ENCODE data around the gene ICOS. TPM values are rescaled to one million over a fixed set of nuclear protein-coding genes. Genes with fewer than 3 reads are reported as not detected.

The ICOS gene
- total RNA-seq, 1 experiment from 2014 or later: 0.18 TPM

GRCh38 chr2:203897544-203897943, 39.0 kb upstream of the ICOS start:
- ChIA-PET POLR2A (interaction anchor here (0.5 to 0.6 kb wide), 2 partner anchors 12 to 523 kb away, joined by 3 read pairs; no protein-coding TSS in a partner anchor), CTCF (no interaction called here)
- in situ Hi-C loops (cut with HindIII; ENCODE audit: low pct_unique_long_range_greater_than_20kb, low sequenced_read_pairs): no loop called here

GRCh38 chr2:203898657-203899056, 37.9 kb upstream of the ICOS start:
- intact Hi-C loops (cut with micrococcal nuclease; ENCODE audit: unreplicated experiment) (no loop called here), in situ Hi-C loops (cut with HindIII; ENCODE audit: low pct_unique_long_range_greater_than_20kb, low sequenced_read_pairs) (no loop called here)
- Histone ChIP-seq H3K36me3 (ENCODE audit: control insufficient read depth, insufficient read depth, low read length) (no peaks in the 10 kb centered on the region), H3K27me3 (ENCODE audit: control insufficient read depth, insufficient read depth, low read length) (no peaks in the 10 kb centered on the region), H3K4me3 (ENCODE audit: low read depth in 2 of 2, low read length in 2 of 2) (no peak overlapping the region), H3K4me1 (ENCODE audit: control insufficient read depth, insufficient read depth, low read length) (no peaks in the 10 kb centered on the region), H3K9me3 (ENCODE audit: control insufficient read depth, insufficient read depth, low read depth, low read length) (no peaks in the 10 kb centered on the region), H3K27ac (ENCODE audit: low read length) (no peak overlapping the region)
- no TSS peak for BruUV-seq (replicated peaks)
- no peak for ATAC-seq
- ChIA-PET CTCF (no interaction called here), POLR2A (no interaction called here)
- no peak for DNase-seq (ENCODE audit: low read depth, low spot score)
- TF ChIP-seq SIN3A (IDR thresholded peaks at IDR 0.05; ENCODE audit: borderline replicate concordance, insufficient read depth, low read depth, low read length) (no peak), TCF7L2 (IDR thresholded peaks at IDR 0.05; ENCODE audit: low read depth, low read length) (no peak), POLR2AphosphoS5 (IDR thresholded peaks at IDR 0.05; ENCODE audit: low read depth, low read length) (no peak), REST (IDR thresholded peaks at IDR 0.05; ENCODE audit: insufficient read depth in 1 of 2, low read depth in 2 of 2, low read length in 1 of 2) (no peak)

More at GRCh38 chr2:203897544-203897943, 39.0 kb upstream of the ICOS start:
- DNase-seq (ENCODE audit: low read depth, low spot score): no peak
- ATAC-seq: no peak
- Histone ChIP-seq H3K27me3 (ENCODE audit: control insufficient read depth, insufficient read depth, low read length) (no peaks in the 10 kb centered on the region), H3K36me3 (ENCODE audit: control insufficient read depth, insufficient read depth, low read length) (no peaks in the 10 kb centered on the region), H3K9me3 (ENCODE audit: control insufficient read depth, insufficient read depth, low read depth, low read length) (no peaks in the 10 kb centered on the region), H3K27ac (ENCODE audit: low read length) (no peak overlapping the region), H3K4me3 (ENCODE audit: low read depth in 2 of 2, low read length in 2 of 2) (no peak overlapping the region), H3K4me1 (ENCODE audit: control insufficient read depth, insufficient read depth, low read length) (no peaks in the 10 kb centered on the region)
- no peak for TF ChIP-seq SIN3A (IDR thresholded peaks at IDR 0.05; ENCODE audit: borderline replicate concordance, insufficient read depth, low read depth, low read length)
- no peak for TF ChIP-seq REST (IDR thresholded peaks at IDR 0.05; ENCODE audit: insufficient read depth in 1 of 2, low read depth in 2 of 2, low read length in 1 of 2)
- TF ChIP-seq CTCF (IDR thresholded peaks at IDR 0.05): no peak
- TF ChIP-seq TCF7L2 (IDR thresholded peaks at IDR 0.05; ENCODE audit: low read depth, low read length): no peak
- TF ChIP-seq POLR2AphosphoS5 (IDR thresholded peaks at IDR 0.05; ENCODE audit: low read depth, low read length): no peak
- no TSS peak for BruUV-seq (replicated peaks)
- intact Hi-C loops (cut with micrococcal nuclease; ENCODE audit: unreplicated experiment): no loop called here
